Measurements from ENCODE around the gene PCDHGA1. TPM values are rescaled to one million over a fixed set of nuclear protein-coding genes. Genes with fewer than 3 reads are reported as not detected.
A peak's percentile ranks its signal among the peaks of the same experiment; 100 is the strongest.

Gene PCDHGA1
- total RNA-seq, 1 donor from 2014 or later = 0.54 TPM

- Mint-ChIP-seq H3K36me3 (ENCODE audit: low read depth) (peaks cover 45% of the 10 kb centered on the region), H3K27me3 (ENCODE audit: low read depth) (no peaks in the 10 kb centered on the region), H3K9me3 (peaks cover 2% of the 10 kb centered on the region), H3K4me3 (peak overlapping the region; percentile 56), H3K4me1 (peaks cover 56% of the 10 kb centered on the region), H3K27ac (ENCODE audit: unreplicated experiment) (peak overlapping the region; percentile 6)
- TF ChIP-seq CTCF (conservative IDR thresholded peaks at IDR 0.05) = no peak
- DNase-seq (ENCODE audit: low read depth, low spot score) = no peak
Measured at GRCh38 chr5:141490771-141491170, 160.5 kb downstream of the PCDHGA1 start.

GRCh38 chr5:141491323-141492167, 161.2 kb downstream of the PCDHGA1 start:
- Mint-ChIP-seq H3K4me1 (peaks cover 60% of the 10 kb centered on the region), H3K27me3 (ENCODE audit: low read depth) (no peaks in the 10 kb centered on the region), H3K4me3 (peak overlapping the region; percentile 56)

GRCh38 chr5:141492168-141492885, 162.0 kb downstream of the PCDHGA1 start:
- Mint-ChIP-seq H3K27me3 (ENCODE audit: low read depth) (no peaks in the 10 kb centered on the region), H3K27ac (ENCODE audit: unreplicated experiment) (no peak overlapping the region), H3K4me1 (peaks cover 55% of the 10 kb centered on the region), H3K36me3 (ENCODE audit: low read depth) (peaks cover 33% of the 10 kb centered on the region), H3K4me3 (peak overlapping the region; percentile 27), H3K9me3 (peaks cover 2% of the 10 kb centered on the region)
- TF ChIP-seq CTCF (conservative IDR thresholded peaks at IDR 0.05) = no peak
- DNase-seq (ENCODE audit: low read depth, low spot score) = no peak

More at GRCh38 chr5:141491323-141492167, 161.2 kb downstream of the PCDHGA1 start:
- peaks cover 40% of the 10 kb centered on the region for H3K36me3 Mint-ChIP-seq (ENCODE audit: low read depth)
- peaks cover 2% of the 10 kb centered on the region for H3K9me3 Mint-ChIP-seq
- no peak for DNase-seq (ENCODE audit: low read depth, low spot score)
- TF ChIP-seq CTCF (conservative IDR thresholded peaks at IDR 0.05) = no peak
- H3K27ac Mint-ChIP-seq (ENCODE audit: unreplicated experiment) = no peak overlapping the region

- TF ChIP-seq CTCF (conservative IDR thresholded peaks at IDR 0.05) = no peak
- peak overlapping the region; percentile 71 for H3K4me3 Mint-ChIP-seq
- peak overlapping the region; percentile 96 for H3K27ac Mint-ChIP-seq (ENCODE audit: unreplicated experiment)
- H3K4me1 Mint-ChIP-seq = peaks cover 47% of the 10 kb centered on the region
- H3K27me3 Mint-ChIP-seq (ENCODE audit: low read depth) = no peaks in the 10 kb centered on the region
- H3K9me3 Mint-ChIP-seq = peaks cover 2% of the 10 kb centered on the region
- no peak for DNase-seq (ENCODE audit: low read depth, low spot score)
- H3K36me3 Mint-ChIP-seq (ENCODE audit: low read depth) = peaks cover 29% of the 10 kb centered on the region
Measured at GRCh38 chr5:141493500-141494422, 163.4 kb downstream of the PCDHGA1 start.
